ENCODE measurements around the gene RASAL2.

DNA sequence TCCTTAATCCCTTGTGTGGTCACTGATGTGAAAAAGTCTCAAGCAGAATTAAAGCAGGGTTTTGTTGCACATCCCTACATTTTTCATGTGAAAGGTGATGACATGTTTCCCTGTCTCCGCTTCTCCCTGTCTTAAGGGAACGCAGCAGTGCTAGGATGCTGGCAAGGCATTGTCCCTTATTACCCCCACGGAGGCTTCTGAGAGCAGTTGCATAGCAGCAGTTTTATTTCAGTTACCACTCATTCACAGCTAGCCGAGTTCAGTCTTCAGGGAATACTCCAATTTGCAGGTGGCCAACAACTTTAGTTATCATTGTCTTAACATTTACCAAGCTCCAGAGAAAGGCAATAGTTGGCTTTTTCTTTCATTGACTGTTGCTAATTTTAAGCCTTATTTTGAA is 313.8 kb downstream of the RASAL2 start:
- TF ChIP-seq POLR2A (IDR thresholded peaks at IDR 0.05) (no peak), EP300 (IDR thresholded peaks at IDR 0.05) (no peak), POLR2AphosphoS5 (IDR thresholded peaks at IDR 0.05) (no peak)
- TF ChIP-seq, protein P1, sequence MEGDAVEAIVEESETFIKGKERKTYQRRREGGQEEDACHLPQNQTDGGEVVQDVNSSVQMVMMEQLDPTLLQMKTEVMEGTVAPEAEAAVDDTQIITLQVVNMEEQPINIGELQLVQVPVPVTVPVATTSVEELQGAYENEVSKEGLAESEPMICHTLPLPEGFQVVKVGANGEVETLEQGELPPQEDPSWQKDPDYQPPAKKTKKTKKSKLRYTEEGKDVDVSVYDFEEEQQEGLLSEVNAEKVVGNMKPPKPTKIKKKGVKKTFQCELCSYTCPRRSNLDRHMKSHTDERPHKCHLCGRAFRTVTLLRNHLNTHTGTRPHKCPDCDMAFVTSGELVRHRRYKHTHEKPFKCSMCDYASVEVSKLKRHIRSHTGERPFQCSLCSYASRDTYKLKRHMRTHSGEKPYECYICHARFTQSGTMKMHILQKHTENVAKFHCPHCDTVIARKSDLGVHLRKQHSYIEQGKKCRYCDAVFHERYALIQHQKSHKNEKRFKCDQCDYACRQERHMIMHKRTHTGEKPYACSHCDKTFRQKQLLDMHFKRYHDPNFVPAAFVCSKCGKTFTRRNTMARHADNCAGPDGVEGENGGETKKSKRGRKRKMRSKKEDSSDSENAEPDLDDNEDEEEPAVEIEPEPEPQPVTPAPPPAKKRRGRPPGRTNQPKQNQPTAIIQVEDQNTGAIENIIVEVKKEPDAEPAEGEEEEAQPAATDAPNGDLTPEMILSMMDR (IDR thresholded peaks at IDR 0.05), result no peak

All from suprapubic skin (tissue), 4 donors.